GM19324 (cell line): ENCODE measurements around the gene TSC1.

ENCODE experiments used
- ATAC-seq: cut with Tn5 transposase; IDR thresholded peaks from one replicate; pipeline ENCODE4 v1.9.1; 2021; ENCODE audit warnings: mild to moderate bottlenecking, moderate library complexity; ENCODE audit not compliant: unreplicated experiment, low FRiP score

Gene TSC1

DNA sequence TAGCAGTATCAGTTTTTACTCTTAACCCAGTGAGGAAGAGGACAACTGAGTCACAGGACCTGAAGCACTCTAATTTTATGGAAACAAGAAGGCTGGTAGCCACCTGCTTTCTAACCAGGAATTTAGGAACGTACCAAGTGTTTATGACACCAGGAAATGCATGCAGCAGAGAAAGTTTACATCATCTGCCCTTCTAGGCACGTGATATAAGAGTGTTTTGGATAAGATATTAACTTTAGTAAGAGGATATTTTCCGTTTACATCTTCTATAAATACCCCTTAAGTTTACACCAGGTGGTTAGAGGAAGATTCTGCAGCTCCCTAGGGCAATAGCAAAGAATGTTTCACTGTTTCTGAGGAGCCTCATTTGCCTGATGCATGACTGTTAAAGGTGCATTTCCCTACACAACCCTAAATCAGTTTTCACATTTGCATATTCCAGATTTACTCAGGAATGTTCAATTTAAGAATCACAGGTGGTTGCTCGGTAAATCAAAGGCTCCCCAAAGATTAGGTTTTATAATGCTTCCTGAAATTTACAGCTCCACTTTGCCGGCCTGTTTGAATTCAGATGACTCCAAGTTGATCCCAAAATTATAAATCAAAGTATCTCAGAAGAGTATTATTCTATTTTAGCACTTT lies 1.8 kb downstream of the TSC1 start:
- no peak for ATAC-seq

DNA sequence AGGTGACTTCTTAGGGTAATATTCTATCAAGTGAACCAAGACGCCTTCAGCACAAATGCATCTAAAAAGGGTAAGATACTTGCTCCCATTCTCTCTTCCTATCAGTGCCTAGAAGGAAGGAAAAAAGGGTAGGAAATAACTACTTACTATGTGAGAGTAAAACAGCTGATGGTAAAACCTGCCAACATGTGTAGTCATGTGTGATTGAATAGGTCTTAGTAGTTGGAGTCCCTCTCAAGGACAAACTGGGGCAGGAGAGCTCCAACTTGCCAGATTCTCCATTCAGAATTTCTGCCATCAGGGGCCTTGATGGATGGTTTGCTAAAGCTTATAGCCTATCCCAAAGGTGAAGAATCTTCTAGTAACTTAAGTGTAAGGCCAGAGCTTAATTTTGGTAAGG lies 5.2 kb downstream of the TSC1 start:
- no peak for ATAC-seq

DNA sequence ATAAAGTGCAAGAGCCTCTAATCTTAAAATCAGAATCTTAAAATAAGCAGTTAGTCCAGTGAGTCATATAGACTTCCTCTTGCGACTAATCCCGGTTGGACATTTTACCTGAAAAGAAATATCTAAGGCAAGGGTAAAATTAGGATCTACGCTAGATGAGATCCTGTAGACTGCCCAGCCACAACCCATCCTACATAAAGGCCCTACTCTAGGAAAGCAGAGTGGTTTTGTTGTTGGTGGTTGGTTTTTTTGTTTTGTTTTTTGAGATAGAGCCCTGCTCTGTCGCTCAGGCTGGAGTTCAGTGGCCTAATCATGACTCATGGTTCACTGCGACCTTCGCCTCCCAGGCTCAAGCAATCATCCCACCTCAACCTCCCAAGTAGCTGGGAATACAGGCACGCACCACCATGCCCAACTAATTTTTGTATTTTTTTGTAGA lies 6.9 kb downstream of the TSC1 start:
- ATAC-seq, result no peak

DNA sequence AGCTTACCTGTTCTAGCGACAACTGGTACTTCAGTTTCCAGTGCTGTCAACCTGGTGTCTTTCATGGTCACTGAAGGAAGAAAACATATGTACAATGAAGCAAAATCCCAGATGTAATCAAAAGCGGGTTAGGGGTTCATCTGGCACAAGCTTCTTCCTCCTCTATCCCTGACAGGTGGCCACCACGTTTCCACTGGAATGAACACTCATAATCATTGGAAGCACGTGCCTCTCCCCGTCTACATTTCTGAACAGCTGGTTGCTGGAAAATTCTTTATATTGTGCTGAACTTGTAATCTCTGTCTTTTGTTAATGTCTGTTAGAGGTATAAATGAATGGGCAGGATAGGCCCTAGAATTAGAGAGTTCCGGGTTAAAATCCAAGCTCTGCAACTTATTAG lies 9.4 kb downstream of the TSC1 start:
- no peak for ATAC-seq

DNA sequence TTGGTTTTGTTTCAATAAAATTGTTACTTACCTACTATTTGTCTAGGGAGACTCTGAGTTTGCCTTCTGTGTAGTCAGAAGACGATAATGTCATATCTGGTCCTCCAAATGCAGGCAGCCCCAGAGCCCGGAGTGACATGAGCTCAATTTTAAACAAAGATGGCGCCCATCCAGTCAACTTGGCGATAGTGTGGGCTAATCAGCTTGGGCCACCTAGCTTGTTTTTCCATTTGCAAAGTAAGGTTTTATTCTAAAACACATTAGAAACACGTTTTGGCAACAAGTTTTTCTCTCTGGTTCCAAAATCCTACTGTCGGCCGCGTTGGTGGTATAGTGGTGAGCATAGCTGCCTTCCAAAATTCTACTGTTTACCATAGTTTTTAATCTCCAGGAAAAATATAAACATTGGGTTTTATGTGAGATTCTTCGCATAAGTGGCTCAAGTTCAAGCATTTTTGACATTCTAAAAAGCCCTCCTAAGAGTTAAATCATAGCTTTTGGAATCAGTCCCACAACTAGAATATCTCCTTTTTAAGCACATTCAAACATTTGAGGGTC lies 13.2 kb downstream of the TSC1 start:
- ATAC-seq, result no peak

DNA sequence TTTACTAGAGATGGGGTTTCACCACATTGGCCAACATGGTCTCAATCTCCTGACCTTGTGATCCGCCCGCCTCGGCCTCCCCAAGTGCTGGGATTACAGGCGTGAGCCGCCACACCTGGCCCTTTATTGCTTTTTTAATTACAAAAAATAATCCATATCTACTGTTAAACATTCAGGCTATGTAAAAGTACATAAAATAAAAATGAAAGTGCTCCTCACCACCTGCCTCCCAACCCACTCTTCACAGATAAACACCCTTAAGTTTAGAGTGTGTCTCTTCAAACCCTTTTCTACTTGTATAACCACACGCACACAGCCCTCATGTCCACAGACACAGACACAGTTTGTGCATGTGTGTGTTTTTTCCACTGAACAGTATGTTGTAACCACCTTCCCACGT lies 16.7 kb downstream of the TSC1 start:
- ATAC-seq, result no peak

DNA sequence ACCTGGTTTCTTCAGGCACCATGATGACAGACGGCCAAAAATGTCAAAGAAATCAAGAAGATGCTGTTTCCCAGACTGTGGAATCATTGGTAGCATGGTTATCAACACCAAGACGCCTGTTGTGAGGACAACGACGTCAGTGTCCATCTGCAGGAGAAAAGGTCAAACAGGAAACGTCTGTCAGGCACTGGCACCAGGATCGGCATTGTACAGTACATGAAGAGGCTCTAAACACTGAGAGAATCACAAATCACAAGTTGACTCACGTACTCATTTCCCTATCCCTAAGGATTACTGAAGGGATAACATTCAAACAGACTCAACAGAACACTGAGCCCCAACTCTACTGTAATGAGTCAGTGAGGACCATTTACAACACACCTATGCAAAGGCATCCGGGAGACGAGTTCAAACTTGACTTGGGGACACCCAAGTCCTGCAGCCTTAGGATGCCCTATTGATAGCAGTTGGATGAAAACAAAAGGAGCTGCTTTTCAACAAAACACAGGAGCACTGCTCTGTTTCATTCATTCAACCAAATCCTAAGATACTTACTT lies 21.0 kb downstream of the TSC1 start:
- no peak for ATAC-seq

DNA sequence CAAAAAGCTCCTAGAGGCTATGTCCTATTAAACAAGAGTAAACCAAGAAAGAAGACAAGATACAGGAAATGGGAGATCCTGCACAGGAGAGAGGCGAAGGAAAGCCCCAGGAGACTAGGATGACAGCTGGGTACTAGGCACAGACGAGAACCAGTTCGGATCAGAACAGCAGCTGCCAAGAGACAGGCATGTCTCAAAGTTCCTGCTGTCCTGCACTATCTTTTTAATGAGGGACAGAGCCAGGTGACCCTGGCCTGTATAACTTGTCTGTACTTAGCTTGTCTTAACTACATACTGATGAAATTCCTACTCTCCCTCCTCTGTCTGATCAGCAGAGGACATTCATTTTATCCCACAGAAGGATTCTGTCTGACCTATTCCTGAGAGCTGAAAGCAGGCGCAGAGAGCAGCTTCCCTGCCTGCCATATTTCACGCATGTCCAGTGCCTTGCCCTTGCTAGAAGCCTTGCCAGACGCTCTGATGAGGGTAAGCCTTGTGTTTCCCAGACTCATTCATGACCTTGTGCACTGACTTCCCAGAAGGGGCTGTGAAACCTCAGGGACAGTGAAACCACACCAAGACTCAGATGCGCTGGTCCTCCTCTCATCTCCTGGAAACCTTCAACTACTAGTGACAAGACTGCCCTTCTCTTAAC lies 24.7 kb downstream of the TSC1 start:
- no peak for ATAC-seq

DNA sequence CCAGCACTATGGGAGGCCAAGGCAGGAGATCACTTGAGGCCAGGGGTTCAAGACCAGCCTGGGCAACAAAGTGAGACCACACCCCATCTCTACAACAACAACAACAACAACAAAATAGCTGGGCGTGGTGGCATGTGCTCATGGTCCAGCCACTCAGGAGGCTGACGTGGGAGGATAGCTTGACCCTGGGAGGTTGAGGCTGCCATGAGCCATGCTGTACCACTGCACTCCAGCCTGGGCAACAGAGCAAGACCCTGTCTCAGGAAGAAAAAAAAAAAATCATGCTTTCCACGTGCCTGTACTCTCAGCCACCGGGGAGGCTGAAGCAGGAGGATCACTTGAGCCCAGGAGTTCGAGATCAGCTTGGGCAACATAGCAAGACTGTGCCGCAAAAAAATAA lies 29.5 kb downstream of the TSC1 start:
- ATAC-seq, result no peak

DNA sequence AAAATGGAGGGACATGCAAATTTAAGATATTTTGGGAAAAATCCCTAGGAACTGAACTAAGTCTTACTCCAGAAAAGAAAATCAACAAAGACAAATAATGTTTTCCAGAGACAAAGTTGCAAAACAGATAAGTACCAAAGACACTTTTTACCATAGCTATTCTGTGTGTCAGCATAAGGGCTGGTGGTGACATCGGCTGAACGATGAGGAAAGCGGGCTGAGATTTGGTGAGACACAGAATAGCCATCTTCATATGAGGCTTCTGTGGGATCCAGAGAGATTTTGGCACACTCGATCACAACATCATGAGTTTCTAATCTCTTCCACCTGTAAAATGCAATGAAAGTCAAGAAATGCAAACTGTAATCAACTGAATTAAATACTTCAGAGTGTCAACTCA lies 32.3 kb downstream of the TSC1 start:
- ATAC-seq, result no peak

DNA sequence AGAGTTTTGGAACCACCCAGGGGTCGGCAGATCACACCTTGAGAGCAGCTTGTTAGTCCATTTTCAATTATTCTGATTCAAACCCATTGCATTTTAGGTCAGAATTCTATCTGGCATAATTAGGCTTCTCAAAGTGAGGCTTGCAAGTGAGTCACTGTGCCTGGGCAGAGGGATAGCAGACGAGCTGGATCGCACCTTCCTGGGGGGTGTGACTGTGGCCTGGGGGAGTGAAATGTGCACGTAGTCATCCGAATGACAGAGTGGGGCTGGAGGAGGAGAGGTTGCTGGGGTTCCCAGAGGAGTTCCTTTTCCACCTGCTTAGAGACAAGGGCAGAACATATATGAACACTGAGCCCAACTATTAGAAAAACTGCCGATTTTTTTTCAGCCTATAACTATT lies 34.0 kb downstream of the TSC1 start:
- ATAC-seq, result no peak

DNA sequence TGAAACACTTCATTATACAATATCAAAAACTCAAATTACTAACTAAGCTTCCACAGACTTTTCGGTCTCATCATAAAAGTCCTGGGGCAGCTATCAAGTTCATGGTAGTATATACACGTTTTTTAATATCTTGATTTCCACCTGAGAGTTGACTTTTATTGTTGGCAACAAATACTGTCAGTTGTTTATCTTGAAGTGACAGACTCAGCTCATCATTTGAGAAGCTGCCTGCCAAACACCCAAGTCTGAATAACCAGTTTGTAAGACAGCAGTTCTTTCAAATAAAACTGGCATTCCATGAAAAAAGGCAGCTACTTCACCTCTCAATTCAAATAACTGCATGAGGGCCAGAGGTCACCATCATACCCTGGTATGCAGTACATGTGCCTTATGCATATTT lies 35.1 kb downstream of the TSC1 start:
- no peak for ATAC-seq

DNA sequence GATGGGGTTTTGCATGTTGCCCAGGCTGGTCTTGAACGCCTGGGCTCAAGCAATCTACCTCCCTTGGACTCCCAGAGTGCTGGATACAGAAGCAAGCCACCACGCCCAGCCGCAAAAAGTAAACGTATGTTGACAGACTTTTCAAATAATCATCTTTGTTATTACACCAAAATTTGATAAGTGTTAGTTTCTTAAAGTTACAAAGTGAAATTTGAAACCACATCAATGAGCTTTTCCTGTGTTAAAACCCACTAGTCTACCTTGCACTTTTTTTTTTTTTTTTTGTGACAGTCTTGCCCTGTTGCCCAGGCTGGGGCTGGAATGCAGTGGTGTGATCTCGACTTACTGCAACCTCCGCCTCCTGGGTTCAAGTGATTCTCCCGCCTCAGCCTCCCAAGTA lies 35.8 kb downstream of the TSC1 start:
- no peak for ATAC-seq

DNA sequence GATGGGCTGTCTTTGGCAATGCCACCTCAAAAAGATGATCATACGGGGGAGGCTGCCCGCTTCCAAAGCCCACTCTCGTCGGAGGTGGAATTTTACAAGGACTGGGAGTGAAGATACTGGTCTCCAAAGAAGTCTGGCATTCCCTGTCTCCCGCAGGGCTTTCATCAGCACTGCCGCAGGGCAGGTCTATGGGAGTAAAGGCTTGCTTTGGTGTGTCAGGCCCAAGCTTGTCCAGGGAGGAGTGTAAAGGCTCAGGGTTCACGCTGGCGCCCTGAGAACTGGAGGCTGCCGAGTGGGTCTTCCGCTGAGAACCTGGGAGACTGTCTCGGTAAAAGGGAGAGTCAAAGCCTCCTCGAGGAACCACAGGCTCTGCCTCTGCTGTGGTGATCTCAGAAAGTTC lies 38.7 kb downstream of the TSC1 start:
- no peak for ATAC-seq

DNA sequence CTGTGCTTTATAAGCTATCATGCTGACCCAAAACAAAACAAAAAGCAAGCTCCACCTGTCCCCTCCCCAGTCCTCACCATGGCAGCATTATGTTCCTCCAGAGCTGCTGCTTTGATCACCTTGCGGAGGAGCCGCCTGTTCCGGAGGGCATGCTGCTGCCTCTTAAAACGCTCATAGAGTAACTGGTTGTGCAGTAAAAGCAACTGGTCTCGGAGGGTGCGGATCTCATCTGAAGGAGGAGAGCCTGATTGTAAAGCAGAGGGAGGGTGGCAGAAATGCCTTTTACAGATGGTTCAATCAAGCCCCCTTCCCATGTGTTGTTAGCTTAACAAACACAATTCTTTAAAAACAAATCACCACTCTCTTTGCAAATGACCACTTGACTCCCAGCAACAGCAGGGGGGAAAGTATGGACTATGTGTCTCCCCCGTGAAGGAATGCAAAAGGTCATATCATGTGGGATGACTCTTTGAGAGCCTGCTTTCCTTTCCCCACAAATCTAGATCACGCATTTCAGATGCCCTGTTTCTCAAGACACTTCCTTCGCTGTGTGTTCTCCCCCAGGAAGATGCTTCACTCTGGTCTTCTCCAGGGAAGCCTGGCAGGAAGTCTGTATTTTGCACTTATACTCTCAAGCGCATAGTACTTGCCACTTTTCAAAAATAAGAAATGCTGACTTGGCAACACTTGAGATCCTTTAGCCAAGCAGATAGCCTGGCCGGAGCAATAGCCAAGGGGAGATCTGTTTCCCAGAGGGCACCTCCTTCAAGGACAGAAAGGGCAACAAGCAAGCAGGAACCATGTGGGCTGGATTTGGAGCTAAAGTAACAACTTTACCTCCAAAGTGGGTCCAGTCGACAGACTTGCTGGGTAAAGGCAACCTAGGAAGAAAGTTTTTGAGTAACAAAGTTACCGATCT lies 40.6 kb downstream of the TSC1 start:
- no peak for ATAC-seq

DNA sequence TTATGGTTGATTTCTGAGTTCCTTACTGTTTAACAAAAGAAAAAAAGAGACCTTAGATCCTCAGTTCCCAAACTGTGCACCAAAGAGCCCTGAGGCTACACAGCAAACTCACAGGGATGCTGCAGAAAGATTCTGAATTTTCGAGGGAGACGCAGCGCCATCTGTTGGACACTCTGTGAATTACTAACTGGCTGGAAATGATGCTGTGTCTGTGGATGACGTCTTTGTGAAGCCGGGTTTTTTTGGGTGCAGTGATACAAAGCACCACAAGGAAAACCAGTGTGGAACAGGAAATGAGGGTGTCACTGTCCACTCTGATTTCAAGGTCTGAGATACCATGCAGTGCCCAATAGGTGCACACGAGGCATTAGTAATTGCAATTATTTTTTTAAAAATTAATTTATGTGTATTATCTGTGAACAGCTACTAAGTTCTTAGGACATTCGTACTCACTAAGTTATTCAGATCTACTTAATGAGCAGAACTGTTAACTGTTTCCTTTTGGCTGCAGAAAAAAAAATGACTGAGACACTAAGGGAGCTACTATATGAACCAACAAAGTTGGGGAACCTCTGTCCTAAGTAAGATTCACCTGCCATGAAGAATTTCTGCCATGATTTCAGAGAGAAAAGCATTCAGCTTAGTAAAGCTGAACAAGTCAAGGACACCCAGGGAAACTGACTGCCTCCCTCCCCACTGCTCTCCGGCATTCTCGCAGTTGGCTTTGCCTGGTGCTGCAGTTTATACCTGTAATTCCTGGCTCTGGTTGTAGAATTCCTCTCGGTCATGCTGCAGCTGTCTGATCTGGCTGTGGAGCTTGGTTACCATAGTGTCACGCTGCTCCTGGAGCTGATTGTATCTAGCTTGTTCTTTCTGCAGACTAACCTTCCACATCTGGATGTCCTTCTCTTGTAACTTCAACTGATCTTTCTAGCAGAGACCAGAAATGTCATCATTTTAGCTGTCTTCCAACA lies 42.3 kb downstream of the TSC1 start:
- no peak for ATAC-seq

DNA sequence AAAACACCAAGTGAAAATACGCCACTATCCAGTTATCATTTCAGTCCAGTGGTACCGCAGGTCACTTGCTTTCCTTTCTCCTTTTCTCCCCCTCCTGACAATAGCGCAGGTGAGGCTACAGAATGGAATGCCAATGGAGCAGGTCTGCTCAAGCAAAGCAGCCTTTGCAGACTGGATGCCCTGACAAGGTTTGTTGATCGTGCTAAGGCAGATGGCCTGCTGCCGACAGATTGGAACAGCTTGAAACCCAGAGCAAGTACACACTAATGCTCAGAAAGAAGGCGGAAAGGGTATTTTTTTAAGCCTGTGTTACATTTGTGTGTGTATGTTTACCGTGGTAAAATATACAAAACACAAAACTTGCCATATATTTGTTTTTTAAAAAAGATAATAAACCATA lies 46.4 kb downstream of the TSC1 start:
- no peak for ATAC-seq

DNA sequence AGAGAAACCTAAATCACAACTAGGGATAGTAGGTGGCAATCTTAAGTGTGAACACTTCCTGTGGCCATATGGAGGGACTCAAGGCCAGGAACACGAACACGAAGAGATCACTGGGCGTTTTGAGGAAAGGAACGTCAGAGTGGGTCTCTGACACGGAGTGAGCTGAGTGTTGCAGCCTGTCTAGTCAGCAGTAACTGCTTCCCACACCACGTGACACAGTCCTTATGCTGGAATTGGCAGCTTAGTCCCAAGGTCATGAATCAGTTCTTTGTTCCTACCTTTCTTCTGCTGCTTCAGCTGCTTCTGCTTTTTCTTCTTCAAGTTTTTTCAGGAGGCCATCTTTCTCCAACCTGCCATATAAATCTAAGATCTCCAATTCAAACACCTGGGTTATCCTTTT lies 47.5 kb downstream of the TSC1 start:
- no peak for ATAC-seq

DNA sequence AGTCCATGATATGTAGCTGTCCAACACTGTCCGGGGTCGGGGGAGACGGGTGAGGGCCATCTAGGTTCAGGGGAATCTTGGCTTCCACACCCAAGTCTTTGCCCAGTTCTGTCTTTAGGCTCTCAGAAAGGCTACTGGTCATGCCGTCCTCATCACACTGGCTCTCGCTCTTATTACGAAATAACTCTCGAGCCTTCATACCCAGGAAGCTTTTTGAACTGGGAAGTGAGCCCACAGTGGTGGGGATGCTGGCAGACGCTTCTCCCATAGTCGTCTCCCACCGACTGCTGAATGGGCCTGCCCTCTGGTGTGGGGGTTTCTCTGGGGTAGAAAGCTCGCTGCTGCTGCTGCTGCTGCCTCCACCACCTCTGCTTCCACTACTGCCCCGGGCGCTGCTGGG lies 48.2 kb downstream of the TSC1 start:
- no peak for ATAC-seq
